H1 (cell line): ENCODE results near the gene DMXL2. TPM values are rescaled to one million over a fixed set of nuclear protein-coding genes. Genes with fewer than 3 reads are reported as not detected.

Experiments used
- GTF2F1 ChIP-seq: IDR thresholded peaks from 2 replicates; pipeline ENCODE4 v1.6.1; 2012; ENCODE audit warnings: low read depth, low read length, improper control_type of control experiment, borderline replicate concordance
- HDAC6 ChIP-seq: IDR thresholded peaks from one replicate; pipeline ENCODE4 v1.7.1; 2012; ENCODE audit warnings: low read depth, mild to moderate bottlenecking, inconsistent platforms, low read length, moderate library complexity
- KDM1A ChIP-seq: fragments of 200-600, 300-600 bp; sonication (generic); IDR thresholded peaks from 2 replicates; pipeline ENCODE4 v1.7.1; 2016; ENCODE audit warnings: mild to moderate bottlenecking, low read length, borderline replicate concordance
- SAP30 ChIP-seq: fragments of 300-600 bp; sonication (generic); IDR thresholded peaks from 2 replicates; pipeline ENCODE4 v1.7.1; 2012; ENCODE audit warnings: low read length, moderate library complexity, mild to moderate bottlenecking, inconsistent platforms; ENCODE audit not compliant: insufficient read depth, insufficient replicate concordance
- SIN3A ChIP-seq, 2 experiments: IDR thresholded peaks in 1 of 2; conservative IDR thresholded peaks in 1 of 2; 2 replicates each; pipeline ENCODE4 v1.6.1; 2011 to 2012; ENCODE audit warnings: low read length in 2 of 2, improper control_type of control experiment in 1 of 2, low read depth in 1 of 2, mild to moderate bottlenecking in 1 of 2
- SRF ChIP-seq: IDR thresholded peaks from 2 replicates; pipeline ENCODE4 v1.6.1; 2011; ENCODE audit warnings: mild to moderate bottlenecking, low read depth, low read length, moderate library complexity
- YY1 ChIP-seq: IDR thresholded peaks from 2 replicates; pipeline ENCODE4 v1.6.1; 2011; ENCODE audit warnings: low read depth, mild to moderate bottlenecking, low read length
- polyA plus RNA-seq, 7 experiments: library from polyadenylated mRNA; depleted of rRNA in 3 of 7; stranded (reverse) in 5 of 7; unstranded in 2 of 7; fragments of >200 nt in 5 of 7; fragments of 200-250 nt in 2 of 7; gene quantifications; 1 replicate in 5 of 7; 2 replicates in 1 of 7; 4 replicates in 1 of 7; pipeline versions ENCODE4 v1.2.1 to v1.2.3, GENCODE V29; 2011 to 2013; ENCODE audit warnings: missing spikeins in 2 of 7, mixed read lengths in 2 of 7
- total RNA-seq: library from RNA; stranded (reverse); fragmentation: NEBNext Ultra II Directional; extraction: Animal tissue kit (Norgen Biotek cat#: 25700); gene quantifications from 2 replicates; pipeline ENCODE4 v1.2.1, GENCODE V29; 2021

Gene DMXL2
- total and polyA plus RNA-seq, 2 of the 8 experiments (the other 6 are each of a cell fraction or from before 2014, with no cell fraction given), result 9.5 to 10.6 TPM

DNA sequence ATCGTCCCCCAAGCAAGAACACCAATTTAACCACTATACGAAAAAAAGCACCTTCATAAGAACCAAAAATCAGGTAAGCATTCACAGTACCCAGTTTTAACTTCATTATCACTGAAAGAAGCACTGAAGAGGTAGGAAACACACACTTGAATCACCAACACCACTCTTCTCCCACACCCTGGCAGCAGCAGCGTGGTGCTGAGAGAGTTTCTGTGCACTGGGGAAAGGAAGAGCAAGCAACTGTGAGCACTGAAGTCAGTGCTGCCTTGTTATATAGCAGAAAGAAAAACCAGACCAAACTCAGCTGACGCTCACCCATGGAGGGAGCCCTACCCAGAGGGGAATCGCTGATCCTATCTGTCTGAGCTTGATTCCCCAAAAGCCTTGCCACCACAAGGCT is 98.2 kb downstream of the DMXL2 start (continued):
- TF ChIP-seq SAP30, result no peak
- no peak for TF ChIP-seq GTF2F1
- TF ChIP-seq SIN3A (conservative IDR thresholded peaks at IDR 0.05 in 1 of 2, IDR thresholded peaks at IDR 0.05 in 1 of 2; ENCODE audit: low read depth in 1 of 2, low read length in 2 of 2), result no peak
- no peak for TF ChIP-seq HDAC6
- TF ChIP-seq YY1, result no peak
- TF ChIP-seq SRF, result no peak
- no peak for TF ChIP-seq KDM1A
